Lower lobe of right lung (tissue), 2 donors: ENCODE data around the gene PURA. TPM values are rescaled to one million over a fixed set of nuclear protein-coding genes. Genes with fewer than 3 reads are reported as not detected.

Experiments
- ATAC-seq, 2 donors: fragments of 200-7000 bp; cut with Tn5 transposase; one replicate each; pipeline ENCODE4 v1.9.1; 2020 to 2022; ENCODE audit warnings: mild to moderate bottlenecking in 2 of 2, moderate library complexity in 2 of 2
- DNase-seq: peaks from one replicate; pipeline ENCODE4 v3.0.0-alpha.2; 2020
- H3K27ac ChIP-seq: fragments of 200-600 bp; one replicate; pipeline ENCODE4 v1.8.0; 2022
- H3K27me3 ChIP-seq: fragments of 200-600 bp; one replicate; pipeline ENCODE4 v1.8.0; 2022; ENCODE audit warnings: low read depth
- H3K36me3 ChIP-seq: fragments of 200-600 bp; one replicate; pipeline ENCODE4 v1.8.0; 2022; ENCODE audit warnings: mild to moderate bottlenecking
- H3K4me1 ChIP-seq: fragments of 200-600 bp; one replicate; pipeline ENCODE4 v1.8.0; 2022
- H3K4me3 ChIP-seq: fragments of 200-600 bp; one replicate; pipeline ENCODE4 v1.8.0; 2022; ENCODE audit warnings: mild to moderate bottlenecking
- H3K9me3 ChIP-seq: fragments of 200-600 bp; one replicate; pipeline ENCODE4 v1.8.0; 2022
- intact Hi-C: fragments of 100-400 bp; cut with DNase I; formaldehyde crosslinking; loops from one replicate; pipeline ENCODE4 v1.11.0; 2022
- total RNA-seq: library from RNA; stranded (reverse); fragmentation: NEBNext Ultra II Directional; extraction: Animal tissue kit (Norgen Biotek cat#: 25700); gene quantifications from one replicate; pipeline ENCODE4 v1.2.1, GENCODE V29; 2021
- TF ChIP-seq, protein P1 (sequence below): fragments of 200-600 bp; IDR thresholded peaks from one replicate; pipeline ENCODE4 v1.8.0; 2022; ENCODE audit warnings: antibody characterized with exemption, mild to moderate bottlenecking
- donor health status: DM: no; HTN: yes; CAD: no; lungs with severe emphysema.

The PURA gene
- total RNA-seq, 1 donor from 2014 or later = 32.4 TPM

DNA sequence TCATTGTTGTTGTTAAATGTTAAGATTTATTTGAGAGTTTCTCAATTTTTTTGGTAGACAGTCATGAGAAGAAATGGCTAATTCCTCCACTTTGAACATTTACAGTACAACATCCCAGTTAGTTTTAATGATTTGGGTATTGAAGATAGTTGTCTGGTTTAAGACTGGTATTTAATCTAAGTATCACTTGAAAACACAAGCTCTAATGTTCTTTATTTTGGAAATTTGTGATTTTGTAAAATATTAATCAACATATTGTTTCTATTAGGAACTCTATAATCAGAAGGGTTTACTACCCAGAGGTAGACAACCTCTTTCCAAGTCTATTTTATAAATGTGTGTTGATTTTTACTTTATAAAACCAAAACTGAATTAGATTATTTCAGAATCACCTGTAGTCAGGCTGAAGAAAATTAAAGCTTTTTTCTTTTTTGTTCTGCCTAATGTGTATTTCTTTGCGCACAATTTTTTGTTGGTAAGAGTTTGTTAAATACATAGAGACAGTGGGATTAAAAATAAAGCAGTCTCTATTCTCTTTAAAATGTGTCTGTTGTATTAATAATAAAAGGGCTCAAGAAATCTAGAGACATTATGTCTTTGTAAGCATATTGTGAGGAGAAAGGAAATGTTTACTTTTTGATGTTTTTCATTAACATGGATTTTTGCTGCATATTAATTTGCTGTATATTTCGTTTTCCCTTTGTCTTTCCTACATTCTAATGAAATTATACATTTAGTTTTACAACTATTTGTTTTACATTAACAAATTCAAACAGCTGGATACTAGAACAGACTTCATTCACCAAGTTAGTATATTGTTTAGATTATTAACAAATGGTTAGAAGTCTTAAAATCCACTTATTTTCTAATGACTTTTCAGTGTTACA is 3.9 kb upstream of the PURA start:
- DNase-seq = no peak

DNA sequence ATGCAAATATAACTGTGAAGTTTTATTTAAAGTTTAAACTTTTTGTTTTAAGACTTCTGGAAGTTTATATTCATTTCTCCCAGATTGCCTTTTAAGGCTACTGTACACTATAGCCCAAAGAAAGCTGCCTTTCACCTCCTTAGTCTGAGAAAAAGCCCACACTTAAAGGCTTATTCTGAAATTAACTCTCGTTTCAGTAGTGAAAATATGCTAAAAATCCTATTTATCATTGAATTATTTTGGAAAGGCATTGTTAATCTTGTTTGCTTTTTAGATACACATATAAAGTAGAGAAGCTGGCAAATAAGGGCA is 3.3 kb upstream of the PURA start:
- Histone ChIP-seq H3K27ac (no peak overlapping the region), H3K36me3 (no peaks in the 10 kb centered on the region), H3K27me3 (no peaks in the 10 kb centered on the region), H3K4me1 (peaks cover 43% of the 10 kb centered on the region), H3K9me3 (no peaks in the 10 kb centered on the region), H3K4me3 (no peak overlapping the region)
- TF ChIP-seq, protein P1, sequence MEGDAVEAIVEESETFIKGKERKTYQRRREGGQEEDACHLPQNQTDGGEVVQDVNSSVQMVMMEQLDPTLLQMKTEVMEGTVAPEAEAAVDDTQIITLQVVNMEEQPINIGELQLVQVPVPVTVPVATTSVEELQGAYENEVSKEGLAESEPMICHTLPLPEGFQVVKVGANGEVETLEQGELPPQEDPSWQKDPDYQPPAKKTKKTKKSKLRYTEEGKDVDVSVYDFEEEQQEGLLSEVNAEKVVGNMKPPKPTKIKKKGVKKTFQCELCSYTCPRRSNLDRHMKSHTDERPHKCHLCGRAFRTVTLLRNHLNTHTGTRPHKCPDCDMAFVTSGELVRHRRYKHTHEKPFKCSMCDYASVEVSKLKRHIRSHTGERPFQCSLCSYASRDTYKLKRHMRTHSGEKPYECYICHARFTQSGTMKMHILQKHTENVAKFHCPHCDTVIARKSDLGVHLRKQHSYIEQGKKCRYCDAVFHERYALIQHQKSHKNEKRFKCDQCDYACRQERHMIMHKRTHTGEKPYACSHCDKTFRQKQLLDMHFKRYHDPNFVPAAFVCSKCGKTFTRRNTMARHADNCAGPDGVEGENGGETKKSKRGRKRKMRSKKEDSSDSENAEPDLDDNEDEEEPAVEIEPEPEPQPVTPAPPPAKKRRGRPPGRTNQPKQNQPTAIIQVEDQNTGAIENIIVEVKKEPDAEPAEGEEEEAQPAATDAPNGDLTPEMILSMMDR = no peak
- DNase-seq (no peak), ATAC-seq (no peak)
- intact Hi-C loops = no loop called here

More for the DNA sequence above, 3.9 kb upstream of the PURA start:
- Histone ChIP-seq H3K27me3 (no peaks in the 10 kb centered on the region), H3K36me3 (no peaks in the 10 kb centered on the region), H3K27ac (no peak overlapping the region), H3K4me1 (peaks cover 37% of the 10 kb centered on the region), H3K4me3 (peak overlapping the region; percentile 71), H3K9me3 (no peaks in the 10 kb centered on the region)
- intact Hi-C loops = no loop called here
- ATAC-seq = no peak
- TF ChIP-seq, protein P1 = no peak

DNA sequence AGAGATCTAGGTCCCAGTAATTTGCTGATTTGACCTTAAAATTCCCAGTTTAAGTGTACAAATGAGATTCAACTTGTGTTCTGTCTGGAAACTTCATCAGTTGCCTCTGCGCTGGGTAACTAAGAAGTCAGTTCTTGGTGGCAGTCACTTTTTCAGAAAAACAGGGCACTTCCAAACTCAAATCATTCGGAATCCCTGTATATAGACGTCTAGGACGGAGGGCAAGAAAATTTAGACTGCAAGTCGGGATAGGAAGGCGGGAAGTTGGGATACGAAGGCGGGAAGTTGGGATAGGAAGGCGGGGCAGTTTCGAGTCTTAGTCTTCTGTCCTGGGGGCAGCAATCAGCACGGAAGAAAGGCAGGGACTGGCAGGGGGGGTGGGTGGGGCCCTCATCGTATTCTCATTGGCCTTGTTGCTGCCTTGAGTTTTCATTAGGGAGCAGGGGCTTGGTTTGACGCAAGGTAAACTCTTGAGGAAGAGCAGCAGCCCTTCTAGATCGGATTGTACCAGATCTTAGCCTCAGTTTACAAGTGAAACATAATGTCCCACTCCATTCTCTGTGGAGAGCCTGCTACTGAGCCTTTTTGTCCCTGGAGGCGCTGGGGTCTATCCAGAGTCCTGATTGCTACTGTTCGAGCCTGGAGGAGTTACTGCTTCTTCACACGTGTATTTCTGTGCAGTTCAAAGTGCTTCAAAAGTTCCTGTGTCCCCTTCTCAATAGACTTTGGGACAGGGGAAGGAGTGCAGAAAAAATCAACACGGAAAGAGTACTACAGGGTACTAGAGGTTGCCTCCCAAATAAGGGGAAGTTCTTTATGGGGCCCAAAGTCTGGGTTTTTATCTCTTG is 2.7 kb upstream of the PURA start:
- H3K4me1 ChIP-seq = peaks cover 46% of the 10 kb centered on the region
- ATAC-seq (no peak), DNase-seq (no peak)
- intact Hi-C loops = no loop called here
- H3K27me3 ChIP-seq = no peaks in the 10 kb centered on the region
- TF ChIP-seq, protein P1 = no peak
- H3K4me3 ChIP-seq = no peak overlapping the region
- H3K36me3 ChIP-seq = no peaks in the 10 kb centered on the region
- H3K27ac ChIP-seq = no peak overlapping the region
- H3K9me3 ChIP-seq = no peaks in the 10 kb centered on the region

DNA sequence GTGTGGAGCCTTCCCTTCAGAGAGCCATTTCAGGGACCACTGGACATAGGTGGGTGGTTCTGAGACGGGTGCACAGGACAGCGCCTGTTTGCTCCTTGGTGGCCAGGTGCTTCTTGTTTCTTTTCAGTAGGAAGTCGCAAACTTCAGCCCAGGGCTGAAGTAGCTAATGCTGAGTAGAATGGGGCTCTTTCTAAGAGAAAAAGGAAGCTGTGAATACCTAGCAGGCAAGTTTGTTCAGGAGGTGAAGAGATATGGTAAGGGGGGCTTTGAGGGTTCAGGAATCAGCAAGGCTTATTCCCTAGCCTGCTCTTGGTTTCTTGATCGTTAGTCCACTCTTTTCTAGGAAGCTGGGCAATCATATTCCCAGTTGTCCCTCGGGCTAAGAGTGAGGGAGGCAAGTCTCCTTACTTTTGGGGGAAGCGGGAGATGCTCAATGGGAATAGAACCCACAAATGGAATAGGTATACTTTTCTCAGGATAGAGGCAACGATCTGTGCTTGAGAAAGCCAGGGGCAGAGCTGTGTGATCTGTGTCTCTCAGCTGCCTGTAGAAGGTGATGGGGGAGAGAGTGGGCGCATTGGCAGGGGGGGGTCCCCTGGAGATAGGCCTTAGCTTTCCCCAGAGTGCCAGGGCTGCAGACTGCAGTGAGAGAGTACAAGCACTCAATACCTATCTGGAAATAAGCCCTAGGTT is 1.9 kb upstream of the PURA start:
- ATAC-seq (no peak), DNase-seq (no peak)
- no peaks in the 10 kb centered on the region for H3K9me3 ChIP-seq
- no peak overlapping the region for H3K27ac ChIP-seq
- no peak overlapping the region for H3K4me3 ChIP-seq
- H3K4me1 ChIP-seq = peaks cover 46% of the 10 kb centered on the region
- H3K36me3 ChIP-seq = no peaks in the 10 kb centered on the region
- TF ChIP-seq, protein P1 = no peak
- intact Hi-C loops = no loop called here
- no peaks in the 10 kb centered on the region for H3K27me3 ChIP-seq

- Histone ChIP-seq H3K27ac (peak overlapping the region; percentile 88), H3K4me3 (peak overlapping the region; percentile 74), H3K36me3 (no peaks in the 10 kb centered on the region), H3K4me1 (peaks cover 51% of the 10 kb centered on the region), H3K27me3 (no peaks in the 10 kb centered on the region), H3K9me3 (no peaks in the 10 kb centered on the region)
- TF ChIP-seq, protein P1 = no peak
- no peak for DNase-seq
- no peak for ATAC-seq
- intact Hi-C loops = no loop called here
These were observed 1.2 kb upstream of the PURA start for GRCh38 chr5:140112685-140113179.
